DND-41 (cell line): ENCODE measurements around the gene FCN2.
"Not testable (repeated sequence)": the region's sequence is repeated elsewhere in the genome, so short reads cannot be mapped to it uniquely, and the experiment has no call there.

Experiments
- ATAC-seq: fragments of 200-7000 bp; cut with Tn5 transposase; 3 replicates; pipeline ENCODE4 v1.9.1; 2021; ENCODE audit warnings: low read depth; ENCODE audit not compliant: insufficient read depth
- DNase-seq: peaks from one replicate; pipeline ENCODE4 v3.0.0-alpha.2; 2020
- H2AFZ ChIP-seq: 2 replicates; pipeline ENCODE4 v1.6.0; 2012; ENCODE audit warnings: low read depth, low read length
- H3K27ac ChIP-seq: 2 replicates; pipeline ENCODE4 v1.5.1; 2012; ENCODE audit warnings: low read length, inconsistent platforms
- H3K27me3 ChIP-seq: fragments of 200-600 bp; sonication (generic); 2 replicates; pipeline ENCODE4 v1.6.0; 2012; ENCODE audit warnings: low read length, mild to moderate bottlenecking, inconsistent platforms; ENCODE audit not compliant: insufficient read depth, poor library complexity
- H3K36me3 ChIP-seq: 2 replicates; pipeline ENCODE4 v1.5.1; 2012; ENCODE audit warnings: low read length, inconsistent platforms; ENCODE audit not compliant: insufficient read depth
- H3K4me1 ChIP-seq: 2 replicates; pipeline ENCODE4 v1.5.1; 2012; ENCODE audit warnings: mild to moderate bottlenecking, low read length; ENCODE audit not compliant: insufficient read depth
- H3K4me2 ChIP-seq: 2 replicates; pipeline ENCODE4 v1.6.0; 2012; ENCODE audit warnings: mild to moderate bottlenecking, moderate library complexity, low read length, inconsistent platforms; ENCODE audit not compliant: insufficient read depth
- H3K4me3 ChIP-seq, 2 experiments: fragments of 200-600 bp in 1 of 2; shearing (Covaris generic) in 1 of 2; 2 replicates each; pipeline ENCODE4 v1.5.1; 2012 to 2016; ENCODE audit warnings: inconsistent platforms in 2 of 2, low read length in 2 of 2, mild to moderate bottlenecking in 2 of 2, low read depth in 1 of 2, moderate library complexity in 1 of 2
- H3K79me2 ChIP-seq: 2 replicates; pipeline ENCODE4 v1.6.0; 2012; ENCODE audit warnings: low read length, inconsistent platforms; ENCODE audit not compliant: insufficient read depth
- H3K9ac ChIP-seq: 2 replicates; pipeline ENCODE4 v1.6.0; 2012; ENCODE audit warnings: low read depth, mild to moderate bottlenecking, inconsistent platforms, low read length, moderate library complexity
- H3K9me3 ChIP-seq: 2 replicates; pipeline ENCODE4 v1.5.1; 2012; ENCODE audit warnings: low read length, moderate library complexity, mild to moderate bottlenecking, inconsistent platforms; ENCODE audit not compliant: insufficient read depth, severe bottlenecking
- H4K20me1 ChIP-seq: 2 replicates; pipeline ENCODE4 v1.6.0; 2012; ENCODE audit warnings: low read length; ENCODE audit not compliant: insufficient read depth
- CTCF ChIP-seq: IDR thresholded peaks from 2 replicates; pipeline ENCODE4 v1.5.1; 2012; ENCODE audit warnings: borderline replicate concordance, low read length, moderate library complexity, mild to moderate bottlenecking; ENCODE audit not compliant: poor library complexity, severe bottlenecking; ENCODE audit errors: extremely low read depth
- EZH2 ChIP-seq: IDR thresholded peaks from 3 replicates; pipeline ENCODE4 v1.6.1; 2012; ENCODE audit warnings: borderline replicate concordance, low read depth, mild to moderate bottlenecking, moderate library complexity, low read length, inconsistent platforms; ENCODE audit not compliant: severe bottlenecking

FCN2 gene

GRCh38 chr9:134854541-134854981 lies 26.0 kb upstream of the FCN2 start:
- Histone ChIP-seq H3K4me3 (no peak overlapping the region), H3K27ac (no peak overlapping the region), H4K20me1 (no peaks in the 10 kb centered on the region), H3K4me2 (no peak overlapping the region), H3K4me1 (no peaks in the 10 kb centered on the region), H3K27me3 (no peaks in the 10 kb centered on the region), H3K79me2 (no peaks in the 10 kb centered on the region), H2AFZ (no peak overlapping the region), H3K9me3 (peaks cover 8% of the 10 kb centered on the region), H3K9ac (no peak overlapping the region), H3K36me3 (no peaks in the 10 kb centered on the region)
- TF ChIP-seq CTCF: no peak
- DNase-seq (no peak), ATAC-seq (no peak)

GRCh38 chr9:134855231-134855899 lies 25.2 kb upstream of the FCN2 start:
- ATAC-seq (no peak), DNase-seq (no peak)
- Histone ChIP-seq H3K4me2 (no peak overlapping the region), H2AFZ (no peak overlapping the region), H3K4me1 (no peaks in the 10 kb centered on the region), H3K27ac (no peak overlapping the region), H4K20me1 (no peaks in the 10 kb centered on the region), H3K9ac (no peak overlapping the region), H3K9me3 (peaks cover 8% of the 10 kb centered on the region), H3K36me3 (no peaks in the 10 kb centered on the region), H3K27me3 (no peaks in the 10 kb centered on the region), H3K4me3 (no peak overlapping the region), H3K79me2 (no peaks in the 10 kb centered on the region)
- TF ChIP-seq EZH2 (no peak), CTCF (no peak)

DNA sequence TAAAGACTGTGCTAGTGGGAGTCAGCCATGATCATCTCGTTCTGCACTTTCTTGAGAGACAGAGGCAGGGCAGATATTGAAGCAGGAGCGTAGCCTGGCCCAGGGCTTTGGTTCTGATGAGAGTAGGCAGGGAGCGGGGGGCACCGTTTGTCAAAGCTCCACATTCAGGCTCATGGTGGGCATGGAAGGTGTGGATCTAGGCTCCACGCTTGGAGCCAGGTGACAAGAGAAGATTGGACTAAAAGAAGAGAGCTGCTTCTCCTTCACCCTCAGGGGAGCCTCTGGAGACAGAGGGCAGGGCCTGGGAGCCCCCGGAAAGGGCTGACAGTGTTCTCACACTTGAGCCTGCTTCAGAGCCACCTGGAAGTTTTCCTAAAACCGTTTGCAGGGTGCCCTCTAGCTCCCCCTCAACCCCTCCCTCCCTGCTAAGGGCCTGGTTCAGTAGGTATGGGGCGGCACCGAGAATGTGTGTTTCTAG lies 24.7 kb upstream of the FCN2 start:
- no peak for ATAC-seq

DNA sequence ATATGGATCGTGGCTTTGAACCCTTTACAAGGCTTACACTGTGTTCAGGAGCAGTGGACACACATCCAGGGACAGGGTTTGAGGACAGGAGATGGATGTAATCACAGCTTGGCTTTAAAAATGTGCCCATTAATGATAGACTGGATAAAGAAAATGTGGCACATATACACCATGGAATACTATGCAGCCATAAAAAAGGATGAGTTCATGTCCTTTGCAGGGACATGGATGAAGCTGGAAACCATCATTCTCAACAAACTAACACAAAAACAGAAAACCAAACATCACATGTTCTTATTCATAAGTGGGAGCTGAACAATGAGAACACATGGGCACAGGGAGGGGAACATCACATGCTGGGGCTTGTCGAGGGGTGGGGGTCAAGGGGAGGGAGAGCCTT lies 23.2 kb upstream of the FCN2 start:
- not testable (repeated sequence) for H4K20me1 ChIP-seq, H3K27ac ChIP-seq, H2AFZ ChIP-seq, H3K4me3 ChIP-seq, H3K9me3 ChIP-seq, H3K27me3 ChIP-seq, H3K4me2 ChIP-seq, H3K4me1 ChIP-seq, ATAC-seq, H3K9ac ChIP-seq, H3K36me3 ChIP-seq, DNase-seq, H3K79me2 ChIP-seq

More for the DNA sequence above, 24.7 kb upstream of the FCN2 start:
- Histone ChIP-seq H3K9ac (no peak overlapping the region), H3K36me3 (no peaks in the 10 kb centered on the region), H3K27ac (no peak overlapping the region), H3K79me2 (no peaks in the 10 kb centered on the region), H3K4me3 (no peak overlapping the region), H2AFZ (no peak overlapping the region), H3K4me2 (no peak overlapping the region), H3K9me3 (peaks cover 3% of the 10 kb centered on the region), H3K27me3 (no peaks in the 10 kb centered on the region), H4K20me1 (no peaks in the 10 kb centered on the region), H3K4me1 (no peaks in the 10 kb centered on the region)
- TF ChIP-seq CTCF (no peak), EZH2 (no peak)
- DNase-seq: no peak
